T47D (cell line): Measurements from ENCODE around the gene HPDL.
"Not testable (repeated sequence)": the region's sequence is repeated elsewhere in the genome, so short reads cannot be mapped to it uniquely, and the experiment has no call there.

Experiments
- DNase-seq, 2 experiments: peaks; one replicate each; pipeline versions ENCODE4 v3.0.0 to v3.0.0-alpha.2; 2011 to 2012; ENCODE audit warnings: low read depth in 1 of 2, low spot score in 1 of 2
- JUND ChIP-seq: IDR thresholded peaks from 2 replicates; pipeline ENCODE4 v1.6.1; 2012; ENCODE audit warnings: low read depth
- in situ Hi-C: cut with HindIII; loops from 2 replicates; pipeline ENCODE4 v1.10.0; 2016; ENCODE audit warnings: low sequenced_read_pairs, low pct_unique_long_range_greater_than_20kb

HPDL gene

DNA sequence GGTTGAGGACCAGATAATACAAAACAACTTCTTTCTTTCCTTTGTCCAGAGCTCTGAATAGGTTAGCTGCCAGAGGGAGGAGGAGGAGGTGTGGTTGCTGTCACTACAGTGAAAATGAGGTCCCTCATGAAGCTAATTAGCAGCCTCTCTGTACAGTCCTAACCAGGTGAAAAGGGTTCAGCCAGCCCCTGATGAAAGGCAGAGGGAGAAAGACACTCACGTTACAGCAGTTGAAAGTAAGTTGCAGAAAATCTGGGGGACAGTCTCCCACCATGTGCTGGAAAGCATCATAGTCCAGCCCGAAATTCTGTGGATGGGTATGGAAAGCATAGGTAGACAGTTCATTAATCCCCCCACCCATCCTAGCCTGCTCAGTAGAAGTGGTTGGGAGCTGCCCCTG lies 19.8 kb downstream of the HPDL start:
- in situ Hi-C loops = no loop called here

DNA sequence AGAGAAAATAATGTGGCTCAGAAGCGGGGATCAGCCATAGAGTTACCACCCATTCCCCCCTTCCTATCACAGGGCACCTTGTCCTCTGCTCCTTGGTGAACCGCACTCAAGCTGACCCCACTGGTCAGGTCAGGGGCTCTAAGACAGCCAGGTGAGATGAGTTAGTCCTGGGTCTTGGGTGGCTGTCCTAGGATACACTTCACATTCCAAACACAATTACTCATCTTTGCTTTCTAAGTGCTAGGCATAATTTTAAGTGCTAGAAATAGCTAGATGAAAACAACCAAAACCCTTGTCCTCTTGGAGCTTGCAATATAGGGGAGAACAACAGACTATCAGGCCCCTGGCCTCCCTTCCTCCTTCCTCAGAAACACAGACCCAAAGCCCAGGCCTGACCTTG lies 21.3 kb downstream of the HPDL start:
- no peak for TF ChIP-seq JUND
- no peak for DNase-seq
- in situ Hi-C loops = no loop called here

More for the DNA sequence above, 19.8 kb downstream of the HPDL start:
- DNase-seq = no peak
- no peak for TF ChIP-seq JUND

GRCh38 chr1:45348609-45348965 lies 21.9 kb downstream of the HPDL start:
- TF ChIP-seq JUND = no peak
- DNase-seq = no peak
- in situ Hi-C loops = no loop called here

GRCh38 chr1:45348966-45349677 lies 22.4 kb downstream of the HPDL start:
- DNase-seq = peak in 1 of 2 experiments; percentile 48

GRCh38 chr1:45351508-45351907 lies 24.8 kb downstream of the HPDL start:
- DNase-seq = no peak
- in situ Hi-C loops = no loop called here
- TF ChIP-seq JUND = no peak

More at GRCh38 chr1:45348966-45349677, 22.4 kb downstream of the HPDL start:
- TF ChIP-seq JUND = no peak
- in situ Hi-C loops = no loop called here

- in situ Hi-C loops = no loop called here
- TF ChIP-seq JUND = no peak
- DNase-seq = no peak
Observed at GRCh38 chr1:45353685-45354084, 27.0 kb downstream of the HPDL start.

DNA sequence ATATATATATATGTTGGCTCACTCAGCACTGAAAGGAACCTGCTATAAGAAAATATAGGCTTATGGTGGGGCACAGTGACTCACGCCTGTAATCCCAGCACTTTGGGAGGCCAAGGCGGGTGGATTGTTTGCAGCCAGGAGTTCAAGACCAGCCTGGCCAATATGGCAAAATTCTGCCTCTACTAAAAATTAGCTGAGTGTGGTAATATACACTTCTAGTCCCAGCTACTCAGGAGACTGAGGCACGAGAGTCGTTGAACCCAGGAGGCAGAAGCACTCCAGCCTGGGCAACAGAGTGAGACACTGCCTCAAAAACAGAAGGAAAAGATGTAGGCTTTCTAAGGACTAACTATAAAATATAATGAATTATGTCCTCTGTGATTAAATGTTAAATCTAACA lies 28.1 kb downstream of the HPDL start:
- in situ Hi-C loops = no loop called here
- no peak for TF ChIP-seq JUND
- DNase-seq = no peak

DNA sequence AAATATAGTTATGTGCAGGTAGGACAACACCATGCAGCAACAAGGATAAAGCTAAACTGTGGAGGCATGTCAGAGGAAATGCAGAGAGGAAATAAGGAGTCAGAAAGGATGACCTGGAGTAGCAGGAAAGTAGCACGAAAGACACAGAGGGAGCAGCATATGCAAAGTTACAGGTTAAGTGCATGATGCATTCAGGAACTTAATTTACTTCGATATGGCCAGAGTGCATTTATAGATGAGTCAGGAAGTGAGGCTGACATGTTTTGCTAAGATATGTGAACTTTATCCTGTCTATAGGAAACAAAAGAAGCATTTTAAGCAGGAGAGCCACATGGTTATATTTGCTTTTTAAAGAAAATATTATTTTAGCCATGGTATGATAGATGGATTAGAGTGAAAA lies 29.0 kb downstream of the HPDL start:
- TF ChIP-seq JUND = no peak
- in situ Hi-C loops = no loop called here
- DNase-seq = no peak

DNA sequence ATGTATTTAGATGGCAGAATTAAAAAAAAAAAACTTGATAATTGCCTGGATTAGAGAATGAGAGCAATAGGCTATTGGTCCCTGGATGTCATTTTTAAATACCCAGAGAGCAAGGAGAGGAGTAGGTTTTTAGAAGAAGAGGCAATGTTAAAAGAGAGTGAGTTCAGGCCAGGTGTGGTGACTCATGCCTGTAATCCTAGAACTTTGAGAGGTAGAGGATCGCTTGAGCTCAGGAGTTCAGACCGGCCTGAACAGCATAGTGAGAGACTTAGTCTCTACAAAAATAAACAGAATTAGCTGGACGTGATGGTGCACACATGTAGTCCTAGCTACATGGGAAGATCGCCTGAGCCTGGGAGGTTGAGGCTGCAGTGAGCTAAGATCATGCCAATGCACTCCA lies 29.5 kb downstream of the HPDL start:
- TF ChIP-seq JUND = no peak
- in situ Hi-C loops = no loop called here
- DNase-seq = no peak

DNA sequence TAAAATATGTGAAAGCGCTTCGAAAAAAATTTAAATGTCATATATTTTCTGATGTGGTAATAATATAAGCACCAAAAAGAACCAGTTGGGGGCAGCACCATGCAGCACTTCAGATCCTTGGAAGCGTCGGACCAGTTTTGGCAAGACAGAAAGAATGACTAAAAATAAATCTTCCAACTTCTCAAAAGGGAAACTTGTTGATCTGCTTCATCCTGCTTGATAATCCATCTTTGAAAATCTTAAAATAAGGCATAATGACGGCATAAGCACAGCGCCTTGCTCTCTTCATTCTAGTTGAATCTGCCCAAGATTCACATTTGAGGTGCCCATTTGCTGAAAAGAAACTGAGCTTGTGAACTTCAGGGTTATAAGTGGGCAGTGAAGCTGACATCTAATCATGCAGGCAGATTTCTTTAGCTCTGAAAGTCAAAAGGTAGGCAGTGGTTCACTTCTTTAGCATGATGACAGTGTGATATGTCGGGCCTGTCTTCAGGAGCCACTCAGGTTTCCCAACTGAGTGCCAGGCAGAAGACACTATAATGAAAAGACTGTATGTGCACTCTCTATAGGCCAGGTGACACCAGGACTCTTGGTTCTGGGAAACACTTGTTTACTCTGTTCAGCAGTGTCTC lies 33.3 kb downstream of the HPDL start:
- peak in 1 of 2 experiments; percentile 73 for DNase-seq
- no peak for TF ChIP-seq JUND
- in situ Hi-C loops = no loop called here

GRCh38 chr1:45360981-45361380 lies 34.3 kb downstream of the HPDL start:
- in situ Hi-C loops = not testable (repeated sequence)
- peak in 1 of 2 experiments; percentile 71 for DNase-seq

- TF ChIP-seq JUND = no peak
- in situ Hi-C loops = no loop called here
- DNase-seq = no peak
Observed at GRCh38 chr1:45364294-45364693, 37.6 kb downstream of the HPDL start.

- in situ Hi-C loops = no loop called here
- no peak for TF ChIP-seq JUND
- no peak for DNase-seq
Observed at GRCh38 chr1:45365051-45365450, 38.4 kb downstream of the HPDL start.

- no peak for DNase-seq
- in situ Hi-C loops = no loop called here
- TF ChIP-seq JUND = no peak
Observed at GRCh38 chr1:45370575-45370974, 43.9 kb downstream of the HPDL start.
